Astrocyte (in vitro differentiated cells and primary cell): Measurements from ENCODE around the gene ZBTB21. TPM values are rescaled to one million over a fixed set of nuclear protein-coding genes. Genes with fewer than 3 reads are reported as not detected.

Experiments used
- DNase-seq: peaks from one replicate; pipeline ENCODE4 v3.0.0-alpha.2; 2010; ENCODE audit warnings: low read depth
- FAIRE-seq: peaks from 2 replicates; lab custom pipeline; 2011; peaks lifted over from hg19 to GRCh38; lab: Jason Lieb, UNC
- H2AFZ ChIP-seq: 2 replicates; pipeline ENCODE4 v1.6.0; 2012; ENCODE audit warnings: low read depth, low read length, inconsistent platforms
- H3K27ac ChIP-seq: 2 replicates; pipeline ENCODE4 v1.5.1; 2011; ENCODE audit warnings: low read depth, low read length, inconsistent platforms
- H3K27me3 ChIP-seq: 2 replicates; pipeline ENCODE4 v1.6.0; 2011; ENCODE audit warnings: low read length, inconsistent platforms; ENCODE audit not compliant: insufficient read depth
- H3K36me3 ChIP-seq: 2 replicates; pipeline ENCODE4 v1.5.1; 2011; ENCODE audit warnings: low read length, inconsistent platforms; ENCODE audit not compliant: insufficient read depth
- H3K4me1 ChIP-seq: 2 replicates; pipeline ENCODE4 v1.5.1; 2011; ENCODE audit warnings: low read length, inconsistent platforms; ENCODE audit not compliant: insufficient read depth
- H3K4me2 ChIP-seq: 2 replicates; pipeline ENCODE4 v1.6.0; 2012; ENCODE audit warnings: low read length, inconsistent platforms
- H3K4me3 ChIP-seq: 2 replicates; pipeline ENCODE4 v1.5.1; 2011; ENCODE audit warnings: low read depth, mild to moderate bottlenecking, low read length, inconsistent platforms; ENCODE audit not compliant: insufficient read depth
- H3K79me2 ChIP-seq: 2 replicates; pipeline ENCODE4 v1.6.0; 2012; ENCODE audit warnings: mild to moderate bottlenecking, low read length, inconsistent platforms; ENCODE audit not compliant: insufficient read depth
- H3K9ac ChIP-seq: 2 replicates; pipeline ENCODE4 v1.6.0; 2012; ENCODE audit warnings: mild to moderate bottlenecking, low read length, inconsistent platforms
- H3K9me3 ChIP-seq: 2 replicates; pipeline ENCODE4 v1.5.1; 2012; ENCODE audit warnings: low read depth, mild to moderate bottlenecking, low read length, inconsistent platforms; ENCODE audit not compliant: insufficient read depth
- H4K20me1 ChIP-seq: 2 replicates; pipeline ENCODE4 v1.6.0; 2012; ENCODE audit warnings: low read length, inconsistent platforms; ENCODE audit not compliant: insufficient read depth
- H3K27ac Mint-ChIP-seq: one replicate; pipeline ENCODE4 v1.8.0; 2021; ENCODE audit warnings: mild to moderate bottlenecking, mixed read lengths; ENCODE audit not compliant: unreplicated experiment
- H3K27me3 Mint-ChIP-seq: one replicate; pipeline ENCODE4 v1.8.0; 2021; ENCODE audit warnings: low read depth, mixed read lengths; ENCODE audit not compliant: unreplicated experiment
- H3K36me3 Mint-ChIP-seq: one replicate; pipeline ENCODE4 v1.8.0; 2021; ENCODE audit warnings: low read depth, mixed read lengths; ENCODE audit not compliant: unreplicated experiment
- H3K4me1 Mint-ChIP-seq: one replicate; pipeline ENCODE4 v1.8.0; 2021; ENCODE audit warnings: low read depth, mixed read lengths; ENCODE audit not compliant: unreplicated experiment
- H3K4me3 Mint-ChIP-seq: one replicate; pipeline ENCODE4 v1.8.0; 2021; ENCODE audit warnings: mild to moderate bottlenecking, moderate library complexity, mixed read lengths; ENCODE audit not compliant: unreplicated experiment
- H3K9me3 Mint-ChIP-seq: one replicate; pipeline ENCODE4 v1.8.0; 2021; ENCODE audit warnings: mild to moderate bottlenecking, mixed read lengths; ENCODE audit not compliant: unreplicated experiment
- CTCF ChIP-seq: IDR thresholded peaks from 2 replicates; pipeline ENCODE4 v1.5.1; 2011; ENCODE audit warnings: low read depth, mild to moderate bottlenecking, inconsistent platforms, low read length, moderate library complexity; ENCODE audit not compliant: insufficient read depth
- EZH2 ChIP-seq: IDR thresholded peaks from 2 replicates; pipeline ENCODE4 v1.6.1; 2012; ENCODE audit warnings: mild to moderate bottlenecking, low read length, inconsistent platforms; ENCODE audit not compliant: insufficient read depth
- total RNA-seq: library from RNA; stranded (reverse); gene quantifications from 2 replicates; pipeline ENCODE4 v1.2.1, GENCODE V29; 2021

ZBTB21 gene
- total RNA-seq, 1 donor from 2014 or later = 20.5 TPM

DNA sequence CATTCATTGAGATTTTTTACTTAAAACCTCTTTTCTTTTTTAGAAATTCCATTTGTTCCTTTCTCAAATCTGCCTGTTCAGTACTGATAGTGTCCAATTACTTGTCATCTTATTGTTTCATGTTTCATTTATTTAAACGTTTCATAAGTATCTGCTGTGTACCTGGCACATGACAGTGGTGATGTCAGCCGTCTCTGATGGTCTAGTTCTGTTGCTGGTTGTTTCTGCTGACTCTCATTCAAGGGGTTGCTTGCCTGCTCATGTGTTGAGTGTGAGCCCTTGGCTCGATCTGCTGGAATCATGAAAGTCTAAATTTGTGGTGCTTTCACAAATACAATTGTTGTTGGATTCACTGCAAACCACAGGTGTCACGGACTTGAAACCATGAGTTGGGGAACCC lies 30.8 kb downstream of the ZBTB21 start:
- no peak for FAIRE-seq
- no peak overlapping the region for H3K27ac Mint-ChIP-seq
- Histone ChIP-seq H3K4me2 (no peak overlapping the region), H3K4me1 (no peaks in the 10 kb centered on the region), H3K4me3 (no peak overlapping the region), H3K9me3 (peaks cover 4% of the 10 kb centered on the region), H2AFZ (no peak overlapping the region), H4K20me1 (no peaks in the 10 kb centered on the region), H3K27ac (no peak overlapping the region), H3K36me3 (no peaks in the 10 kb centered on the region), H3K79me2 (no peaks in the 10 kb centered on the region), H3K27me3 (peaks cover 2% of the 10 kb centered on the region), H3K9ac (no peak overlapping the region)
- peaks cover 7% of the 10 kb centered on the region for H3K27me3 Mint-ChIP-seq
- DNase-seq = no peak
- H3K9me3 Mint-ChIP-seq = peaks cover 4% of the 10 kb centered on the region
- no peaks in the 10 kb centered on the region for H3K36me3 Mint-ChIP-seq
- H3K4me3 Mint-ChIP-seq = no peak overlapping the region
- H3K4me1 Mint-ChIP-seq = no peaks in the 10 kb centered on the region
- no peak for TF ChIP-seq CTCF
- TF ChIP-seq EZH2 = no peak

- peaks cover 2% of the 10 kb centered on the region for H3K27me3 ChIP-seq
- H3K79me2 ChIP-seq = no peaks in the 10 kb centered on the region
- H3K4me1 ChIP-seq = no peaks in the 10 kb centered on the region
- H4K20me1 ChIP-seq = no peaks in the 10 kb centered on the region
- FAIRE-seq = no peak
- H3K36me3 ChIP-seq = no peaks in the 10 kb centered on the region
- Mint-ChIP-seq H3K27ac (no peak overlapping the region), H3K36me3 (no peaks in the 10 kb centered on the region), H3K9me3 (peaks cover 6% of the 10 kb centered on the region), H3K4me3 (no peak overlapping the region), H3K4me1 (no peaks in the 10 kb centered on the region), H3K27me3 (peaks cover 5% of the 10 kb centered on the region)
- no peak for TF ChIP-seq CTCF
- no peak for TF ChIP-seq EZH2
- no peak overlapping the region for H3K4me3 ChIP-seq
- no peak overlapping the region for H3K9ac ChIP-seq
- DNase-seq = no peak
- no peak overlapping the region for H2AFZ ChIP-seq
- no peak overlapping the region for H3K4me2 ChIP-seq
- peaks cover 4% of the 10 kb centered on the region for H3K9me3 ChIP-seq
- H3K27ac ChIP-seq = no peak overlapping the region
These were observed 32.9 kb downstream of the ZBTB21 start for GRCh38 chr21:41977034-41977950.

DNA sequence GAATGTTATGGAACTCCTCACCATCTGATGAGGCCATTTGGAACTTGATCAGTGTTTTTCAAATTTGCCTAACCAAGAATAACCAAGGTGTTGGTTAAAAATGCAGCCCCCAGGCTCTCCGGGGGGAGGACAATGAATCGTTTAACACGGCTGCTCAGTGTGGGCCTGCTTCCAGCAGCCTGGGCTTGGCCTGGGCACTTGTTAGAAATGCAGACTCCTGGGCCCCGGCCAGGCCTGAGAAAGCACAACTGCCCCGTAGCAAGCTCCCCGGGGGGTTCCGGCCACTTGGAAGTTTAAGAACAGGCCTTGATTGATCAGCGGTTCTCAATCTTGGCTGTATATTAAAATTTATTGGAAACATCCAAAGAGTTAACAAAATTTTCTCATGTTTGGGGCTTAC lies 33.5 kb downstream of the ZBTB21 start:
- H3K36me3 Mint-ChIP-seq = no peaks in the 10 kb centered on the region
- TF ChIP-seq CTCF (no peak), EZH2 (no peak)
- H3K9ac ChIP-seq = no peak overlapping the region
- H3K9me3 Mint-ChIP-seq = peaks cover 6% of the 10 kb centered on the region
- FAIRE-seq (no peak), DNase-seq (no peak)
- H4K20me1 ChIP-seq = no peaks in the 10 kb centered on the region
- H2AFZ ChIP-seq = no peak overlapping the region
- no peak overlapping the region for H3K27ac ChIP-seq
- H3K4me1 ChIP-seq = no peaks in the 10 kb centered on the region
- no peak overlapping the region for H3K27ac Mint-ChIP-seq
- peaks cover 5% of the 10 kb centered on the region for H3K27me3 Mint-ChIP-seq
- peaks cover 4% of the 10 kb centered on the region for H3K9me3 ChIP-seq
- no peaks in the 10 kb centered on the region for H3K4me1 Mint-ChIP-seq
- no peak overlapping the region for H3K4me3 Mint-ChIP-seq
- peaks cover 2% of the 10 kb centered on the region for H3K27me3 ChIP-seq
- no peak overlapping the region for H3K4me2 ChIP-seq
- no peaks in the 10 kb centered on the region for H3K79me2 ChIP-seq
- no peak overlapping the region for H3K4me3 ChIP-seq
- no peaks in the 10 kb centered on the region for H3K36me3 ChIP-seq
